ENCODE results near the gene CDK5R2. TPM values are rescaled to one million over a fixed set of nuclear protein-coding genes. Genes with fewer than 3 reads are reported as not detected.
A peak's percentile ranks its signal among the peaks of the same experiment; 100 is the strongest.

CDK5R2 gene
- 1 to 10 TPM in 1 of 3 donors, under 1 TPM in 2; 0.38 to 1.4 (median 0.39) TPM for total RNA-seq
- long read RNA-seq, donor 1, partial matches to known transcripts: 0 of 1 reads
- long read RNA-seq, donor 1, other reads (novel, unspliced or antisense): 0 of 1 reads
- long read RNA-seq, donor 2: 0 reads

- intact Hi-C loops (cut with DNase I, micrococcal nuclease): no loop called here
- H3K9me3 ChIP-seq: no peaks in the 10 kb centered on the region
- H3K4me1 ChIP-seq (ENCODE audit: low read depth): peaks cover 10% of the 10 kb centered on the region
- TF ChIP-seq CTCF (IDR thresholded peaks at IDR 0.05): no peak
- DNase-seq: peak; percentile 82
- H3K4me3 ChIP-seq: no peak within 1 kb of the TSS
- peak; percentile 90 for ATAC-seq
- H3K36me3 ChIP-seq (ENCODE audit: low read depth): no peaks in the 10 kb centered on the region
These were observed at the start of gene CDK5R2 for GRCh38 chr2:218959141-218959731. Gene CDK5R2 (plus strand): TSS chr2:218959666. CDS start chr2:218959821, 155 bp downstream.

GRCh38 chr2:218910741-218911140, 48.7 kb upstream of the CDK5R2 start:
- intact Hi-C loops (cut with DNase I, micrococcal nuclease): no loop called here
- Histone ChIP-seq H3K36me3 (ENCODE audit: low read depth) (no peaks in the 10 kb centered on the region), H3K4me3 (no peak overlapping the region), H3K9me3 (no peaks in the 10 kb centered on the region), H3K4me1 (ENCODE audit: low read depth) (peaks cover 6% of the 10 kb centered on the region)
- no peak for DNase-seq
- TF ChIP-seq CTCF (IDR thresholded peaks at IDR 0.05): no peak
- no peak for ATAC-seq

- no peak overlapping the region for H3K4me3 ChIP-seq
- H3K4me1 ChIP-seq (ENCODE audit: low read depth): no peaks in the 10 kb centered on the region
- H3K36me3 ChIP-seq (ENCODE audit: low read depth): no peaks in the 10 kb centered on the region
- ATAC-seq: no peak
- intact Hi-C loops (cut with DNase I, micrococcal nuclease): no loop called here
- H3K9me3 ChIP-seq: peaks cover 4% of the 10 kb centered on the region
- DNase-seq: no peak
- TF ChIP-seq CTCF (IDR thresholded peaks at IDR 0.05): no peak
These were observed 39.0 kb upstream of the CDK5R2 start for GRCh38 chr2:218920504-218920903.

GRCh38 chr2:218924757-218925156, 34.7 kb upstream of the CDK5R2 start:
- Histone ChIP-seq H3K4me1 (ENCODE audit: low read depth) (no peaks in the 10 kb centered on the region), H3K9me3 (peaks cover 4% of the 10 kb centered on the region), H3K36me3 (ENCODE audit: low read depth) (no peaks in the 10 kb centered on the region), H3K4me3 (no peak overlapping the region)
- intact Hi-C loops (cut with DNase I, micrococcal nuclease): no loop called here
- DNase-seq (no peak), ATAC-seq (no peak)
- TF ChIP-seq CTCF (IDR thresholded peaks at IDR 0.05): no peak

GRCh38 chr2:218925434-218925833, 34.0 kb upstream of the CDK5R2 start:
- ATAC-seq (no peak), DNase-seq (no peak)
- Histone ChIP-seq H3K9me3 (peaks cover 4% of the 10 kb centered on the region), H3K4me3 (no peak overlapping the region), H3K36me3 (ENCODE audit: low read depth) (no peaks in the 10 kb centered on the region), H3K4me1 (ENCODE audit: low read depth) (no peaks in the 10 kb centered on the region)
- no peak for TF ChIP-seq CTCF (IDR thresholded peaks at IDR 0.05)
- intact Hi-C loops (cut with DNase I, micrococcal nuclease): no loop called here

Measured in mucosa of descending colon (tissue), 3 donors.